Astrocyte of the spinal cord (primary cell): ENCODE results near the gene NPHP4.

ENCODE experiments used
- DNase-seq: peaks from one replicate; pipeline ENCODE4 v3.0.0; 2011; ENCODE audit warnings: low read depth, low spot score
- H3K4me3 ChIP-seq: 2 replicates; pipeline ENCODE4 v1.5.1; 2011; ENCODE audit warnings: low read depth, mild to moderate bottlenecking, low read length, moderate library complexity
- in situ Hi-C: cut with HindIII; loops from 2 replicates; pipeline ENCODE4 v1.10.0; 2017; ENCODE audit warnings: low sequenced_read_pairs
- TF ChIP-seq, protein P1 (sequence below): IDR thresholded peaks from 2 replicates; pipeline ENCODE4 v1.5.1; 2012; ENCODE audit warnings: low read depth, mild to moderate bottlenecking, low read length, inconsistent platforms

Gene NPHP4

DNA sequence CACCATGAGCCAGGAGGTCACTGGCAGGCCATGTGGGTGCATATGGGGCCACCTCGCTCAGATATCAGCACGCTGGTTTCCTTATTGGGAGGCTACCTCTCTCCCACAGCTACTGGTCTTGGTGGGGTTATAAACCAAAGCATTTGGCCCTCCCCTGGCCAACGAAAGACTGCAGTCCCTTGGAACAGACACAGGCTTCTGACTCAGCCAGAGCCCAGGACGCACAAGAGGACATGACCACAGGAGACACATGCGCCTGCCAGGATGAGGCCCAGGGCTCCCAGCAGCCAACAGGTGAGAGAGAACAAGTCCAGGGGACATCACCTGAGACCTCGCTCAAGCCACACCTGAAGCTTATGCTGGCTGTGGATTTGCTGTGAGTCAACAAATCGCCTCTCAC is 13.8 kb downstream of the NPHP4 start:
- no peak for DNase-seq
- H3K4me3 ChIP-seq: no peak overlapping the region
- in situ Hi-C loops: no loop called here
- TF ChIP-seq, protein P1, sequence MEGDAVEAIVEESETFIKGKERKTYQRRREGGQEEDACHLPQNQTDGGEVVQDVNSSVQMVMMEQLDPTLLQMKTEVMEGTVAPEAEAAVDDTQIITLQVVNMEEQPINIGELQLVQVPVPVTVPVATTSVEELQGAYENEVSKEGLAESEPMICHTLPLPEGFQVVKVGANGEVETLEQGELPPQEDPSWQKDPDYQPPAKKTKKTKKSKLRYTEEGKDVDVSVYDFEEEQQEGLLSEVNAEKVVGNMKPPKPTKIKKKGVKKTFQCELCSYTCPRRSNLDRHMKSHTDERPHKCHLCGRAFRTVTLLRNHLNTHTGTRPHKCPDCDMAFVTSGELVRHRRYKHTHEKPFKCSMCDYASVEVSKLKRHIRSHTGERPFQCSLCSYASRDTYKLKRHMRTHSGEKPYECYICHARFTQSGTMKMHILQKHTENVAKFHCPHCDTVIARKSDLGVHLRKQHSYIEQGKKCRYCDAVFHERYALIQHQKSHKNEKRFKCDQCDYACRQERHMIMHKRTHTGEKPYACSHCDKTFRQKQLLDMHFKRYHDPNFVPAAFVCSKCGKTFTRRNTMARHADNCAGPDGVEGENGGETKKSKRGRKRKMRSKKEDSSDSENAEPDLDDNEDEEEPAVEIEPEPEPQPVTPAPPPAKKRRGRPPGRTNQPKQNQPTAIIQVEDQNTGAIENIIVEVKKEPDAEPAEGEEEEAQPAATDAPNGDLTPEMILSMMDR: no peak

DNA sequence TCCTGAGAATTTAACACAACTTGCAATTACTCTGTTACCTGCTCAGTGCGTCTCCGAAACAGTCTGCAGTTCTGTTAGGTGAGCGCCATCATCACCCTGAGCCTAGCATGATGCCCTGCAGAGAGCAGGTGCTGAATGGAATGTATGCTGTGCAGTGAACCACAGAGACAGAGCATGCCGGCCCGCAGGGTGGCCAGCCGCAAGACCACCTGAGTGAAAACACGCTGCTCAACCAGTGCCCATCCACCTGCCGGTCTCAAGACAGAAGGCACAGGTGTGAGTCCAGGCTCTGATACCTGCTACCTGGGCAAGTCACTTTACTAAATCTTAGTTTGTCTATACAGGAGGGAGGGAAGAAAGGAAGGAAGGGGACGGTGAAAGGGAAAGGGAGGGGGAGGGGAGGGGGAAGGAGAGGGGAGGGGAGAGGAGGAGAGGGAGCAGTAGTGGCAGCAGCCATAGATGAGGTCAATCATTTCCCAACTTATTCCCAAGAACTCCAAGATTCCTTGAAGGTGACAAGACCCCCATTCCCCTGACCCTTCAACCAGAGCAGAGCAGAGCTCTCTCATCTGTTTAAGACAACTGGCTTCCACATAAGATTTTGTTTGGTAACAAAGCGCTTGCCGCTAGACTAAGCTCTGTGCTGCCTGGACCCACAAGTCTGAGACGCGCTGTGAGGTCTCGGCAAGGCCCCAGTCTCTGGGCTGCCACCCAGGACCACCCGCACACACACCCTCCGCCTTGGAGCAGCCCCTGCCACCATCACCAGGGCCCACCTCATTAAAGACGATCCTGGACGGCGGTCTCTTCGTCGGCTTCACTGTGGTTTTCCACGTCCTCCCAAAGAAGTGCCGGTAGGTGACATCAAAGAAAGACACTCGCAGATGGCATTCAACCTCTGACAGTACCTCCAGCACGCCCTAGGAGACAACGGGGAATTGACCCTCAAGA is 14.5 kb downstream of the NPHP4 start:
- TF ChIP-seq, protein P1: no peak
- H3K4me3 ChIP-seq: no peak overlapping the region
- no peak for DNase-seq
- in situ Hi-C loops: no loop called here

DNA sequence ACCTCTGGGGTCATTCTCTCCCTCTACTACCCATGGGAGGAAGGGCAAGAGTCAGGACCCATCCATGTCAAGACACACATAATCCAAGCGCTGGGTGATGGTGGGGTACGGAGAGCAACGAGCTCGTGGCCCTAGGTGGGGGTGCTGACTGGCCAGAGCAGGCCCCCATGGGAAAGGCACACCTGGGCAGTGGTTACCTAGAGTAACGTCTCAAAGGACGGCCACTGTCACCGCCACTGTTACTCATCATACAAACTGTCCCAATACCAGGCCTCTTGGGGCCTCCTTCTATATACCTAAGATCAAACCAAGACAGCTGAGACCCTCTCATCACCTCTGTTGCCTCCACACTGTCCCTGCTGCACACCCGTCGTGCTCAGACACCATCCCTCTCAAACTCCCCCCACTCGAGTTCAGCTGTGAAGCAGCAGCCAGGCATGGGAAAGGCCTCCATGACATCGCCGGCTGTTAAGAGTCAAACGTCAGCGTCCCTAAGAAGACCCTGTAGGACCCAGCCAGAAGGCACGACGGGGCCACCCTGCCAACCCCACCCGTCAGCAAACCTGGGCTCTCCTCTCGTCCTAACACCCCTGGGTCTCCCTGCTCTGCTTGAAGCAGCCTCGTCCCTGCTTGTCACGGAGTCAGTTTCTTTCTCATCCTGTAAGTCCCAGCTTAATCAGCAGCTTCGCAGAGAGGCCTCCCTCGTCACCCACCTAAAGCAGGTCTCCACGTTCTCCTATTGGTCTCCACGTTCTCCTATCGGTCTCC is 15.3 kb downstream of the NPHP4 start:
- TF ChIP-seq, protein P1: no peak
- no peak overlapping the region for H3K4me3 ChIP-seq
- no peak for DNase-seq

DNA sequence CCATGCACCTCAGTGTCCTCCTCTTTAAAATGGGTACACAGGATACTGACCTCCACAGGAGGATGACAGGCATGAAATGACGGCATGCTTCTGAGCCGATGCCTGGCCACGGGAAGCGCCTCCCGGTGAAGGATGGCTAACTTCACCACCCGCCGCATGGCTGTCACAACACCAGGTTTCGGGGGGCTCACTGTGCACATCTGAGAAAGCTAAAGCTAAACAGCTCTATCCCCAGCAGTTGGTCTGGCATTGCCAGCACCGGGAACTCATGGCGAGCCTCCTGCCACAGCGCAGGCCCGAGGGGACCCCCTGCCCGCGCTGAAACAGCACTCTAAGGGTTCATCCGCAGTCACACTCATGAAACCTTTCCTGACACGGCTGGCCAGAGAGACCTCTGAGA is 16.0 kb downstream of the NPHP4 start:
- H3K4me3 ChIP-seq: no peak overlapping the region
- TF ChIP-seq, protein P1: no peak
- no peak for DNase-seq
- in situ Hi-C loops: no loop called here

More for the DNA sequence above, 15.3 kb downstream of the NPHP4 start:
- in situ Hi-C loops: no loop called here

DNA sequence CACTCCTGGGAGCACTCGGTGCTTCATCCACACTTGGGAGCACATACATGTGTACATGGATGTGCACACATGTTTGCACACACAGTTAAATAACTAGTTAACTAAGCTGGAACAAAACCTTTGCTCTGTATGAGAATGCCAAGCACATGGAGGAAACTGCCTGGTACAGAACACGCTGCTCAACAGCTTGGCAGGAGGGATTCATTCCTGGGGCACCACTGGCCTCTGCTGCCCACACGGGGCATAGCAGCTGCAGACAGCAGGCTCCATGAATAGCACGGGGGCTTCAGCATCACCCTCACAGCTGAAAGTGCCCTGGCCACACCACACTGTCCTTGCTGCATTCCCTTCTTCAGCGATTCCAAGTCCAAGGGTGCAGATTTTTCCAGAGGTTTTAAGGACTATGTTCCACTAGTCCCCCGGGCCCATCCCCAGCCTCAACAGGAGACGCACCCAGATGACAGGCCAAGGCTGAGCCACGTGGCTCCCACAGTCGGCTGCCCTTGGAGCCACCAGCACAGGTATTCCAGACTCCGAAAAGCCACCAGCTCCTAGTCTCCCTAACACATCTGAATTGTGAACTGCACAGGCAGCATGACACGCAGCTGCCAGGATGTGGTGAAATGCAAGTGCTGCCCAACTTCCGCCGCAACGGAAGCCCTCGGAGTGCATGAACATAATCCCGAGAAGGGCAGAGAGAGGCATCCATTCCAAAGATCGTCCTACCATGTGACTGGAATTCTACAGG is 16.9 kb downstream of the NPHP4 start:
- in situ Hi-C loops: no loop called here
- DNase-seq: peak; percentile 61
- TF ChIP-seq, protein P1: peak; percentile 92
- H3K4me3 ChIP-seq: no peak overlapping the region

DNA sequence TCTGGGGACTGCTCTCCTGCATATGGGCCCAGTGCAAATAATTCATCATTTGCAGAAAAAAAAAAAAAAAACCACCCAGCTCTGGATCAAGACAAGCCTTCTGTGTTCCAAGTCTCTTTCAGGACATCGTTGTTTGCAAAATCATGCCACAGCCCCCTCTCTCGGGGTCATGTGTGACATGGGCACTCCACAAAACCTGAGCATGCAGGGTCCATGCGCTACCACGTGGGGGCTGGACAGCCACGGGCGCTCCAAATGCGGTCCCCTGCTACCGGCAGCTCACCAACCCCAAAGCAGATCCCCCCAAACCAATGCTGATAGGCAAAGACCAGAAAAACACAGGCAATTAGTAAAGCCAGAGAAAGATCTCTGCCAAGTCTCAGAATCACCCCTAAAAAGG is 17.6 kb downstream of the NPHP4 start:
- DNase-seq: no peak
- TF ChIP-seq, protein P1: no peak
- H3K4me3 ChIP-seq: no peak overlapping the region
- in situ Hi-C loops: no loop called here
